H1 (cell line): ENCODE data around the gene POLE4. TPM values are rescaled to one million over a fixed set of nuclear protein-coding genes. Genes with fewer than 3 reads are reported as not detected.

ENCODE experiments used
- CTCF ChIA-PET: fragments of 300-600 bp; sonication (Branson Sonifier 250); formaldehyde crosslinking; loops from one replicate; lab custom pipeline; 2021; ENCODE audit not compliant: partially characterized antibody; lab: Charles Lee
- POLR2A ChIA-PET: fragments of 300-600 bp; sonication (Branson Sonifier 250); formaldehyde crosslinking; loops from one replicate; lab custom pipeline; 2021; ENCODE audit warnings: inconsistent platforms; ENCODE audit not compliant: partially characterized antibody; lab: Charles Lee
- DNase-seq, 2 experiments: peaks; one replicate each; pipeline versions ENCODE4 v3.0.0 to v3.0.0-alpha.2; 2010 to 2022; ENCODE audit warnings: low spot score in 2 of 2, low read depth in 1 of 2, mixed read lengths in 1 of 2
- FAIRE-seq: peaks from 2 replicates; lab custom pipeline; 2011; peaks lifted over from hg19 to GRCh38; lab: Jason Lieb, UNC
- H2AFZ ChIP-seq: 2 replicates; pipeline ENCODE4 v1.8.1; 2012; ENCODE audit warnings: low read length, inconsistent platforms
- H2AK5ac ChIP-seq: 2 replicates; pipeline ENCODE4 v1.6.1; 2013; ENCODE audit warnings: low read depth, low read length
- H2BK120ac ChIP-seq: replicated peaks from 2 replicates; pipeline ENCODE3; 2013; ENCODE audit warnings: low read depth, low read length, inconsistent platforms
- H2BK12ac ChIP-seq: 2 replicates; pipeline ENCODE4 v1.6.1; 2013; ENCODE audit warnings: low read depth, low read length
- H2BK15ac ChIP-seq: 2 replicates; pipeline ENCODE4 v1.6.1; 2013; ENCODE audit warnings: low read length
- H2BK20ac ChIP-seq: 2 replicates; pipeline ENCODE4 v1.6.1; 2013; ENCODE audit warnings: low read length
- H2BK5ac ChIP-seq: 2 replicates; pipeline ENCODE4 v1.6.1; 2013; ENCODE audit warnings: low read depth, low read length
- H3K14ac ChIP-seq: 2 replicates; pipeline ENCODE4 v1.6.1; 2013; ENCODE audit warnings: inconsistent platforms; ENCODE audit not compliant: insufficient read length
- H3K18ac ChIP-seq: 2 replicates; pipeline ENCODE4 v1.6.1; 2013; ENCODE audit warnings: low read length; ENCODE audit errors: extremely low read depth
- H3K23ac ChIP-seq: 2 replicates; pipeline ENCODE4 v1.6.1; 2013; ENCODE audit warnings: inconsistent platforms; ENCODE audit not compliant: insufficient read length
- H3K23me2 ChIP-seq: 2 replicates; pipeline ENCODE4 v1.6.1; 2013; ENCODE audit warnings: low read depth, low read length
- H3K27ac ChIP-seq: 2 replicates; pipeline ENCODE4 v1.6.1; 2011; ENCODE audit warnings: low read depth, low read length, inconsistent platforms
- H3K27me3 ChIP-seq, 4 experiments: replicated peaks in 1 of 4; 1 replicate in 1 of 4; 2 replicates in 3 of 4; pipeline versions ENCODE4 v1.6.1 to v1.8.1; 2011 to 2013; ENCODE audit warnings: low read length in 3 of 4, mild to moderate bottlenecking in 3 of 4, inconsistent platforms in 2 of 4, mixed read lengths in 2 of 4, moderate library complexity in 1 of 4; ENCODE audit not compliant: control insufficient read depth in 3 of 4, insufficient read depth in 3 of 4; ENCODE audit errors: extremely low read depth in 1 of 4
- H3K36me3 ChIP-seq, 4 experiments: 2 replicates each; pipeline versions ENCODE4 v1.6.1 to v1.8.1; 2011 to 2013; ENCODE audit warnings: mild to moderate bottlenecking in 4 of 4, low read length in 3 of 4, moderate library complexity in 2 of 4, control low read depth in 1 of 4, inconsistent platforms in 1 of 4; ENCODE audit not compliant: insufficient read depth in 4 of 4, control insufficient read depth in 2 of 4
- H3K4ac ChIP-seq: replicated peaks from 2 replicates; pipeline ENCODE3; 2013; ENCODE audit warnings: low read length, low read depth, mixed read lengths, inconsistent platforms; ENCODE audit not compliant: insufficient read length
- H3K4me1 ChIP-seq, 4 experiments: replicated peaks in 1 of 4; 1 replicate in 1 of 4; 2 replicates in 3 of 4; pipeline versions ENCODE4 v1.6.1 to v1.8.1; 2011 to 2013; ENCODE audit warnings: low read length in 3 of 4, inconsistent platforms in 2 of 4, mixed read lengths in 1 of 4; ENCODE audit not compliant: insufficient read depth in 4 of 4, control insufficient read depth in 3 of 4
- H3K4me2 ChIP-seq, 2 experiments: 2 replicates each; pipeline versions ENCODE4 v1.6.1 to v1.8.1; 2011 to 2013; ENCODE audit warnings: low read depth in 2 of 2, low read length in 2 of 2, control low read depth in 1 of 2, inconsistent platforms in 1 of 2, mild to moderate bottlenecking in 1 of 2; ENCODE audit not compliant: insufficient read depth in 1 of 2
- H3K4me3 ChIP-seq, 4 experiments: fragments of 200-600, 300-600 bp in 1 of 4; sonication (generic), shearing (Covaris generic), sonication (Bioruptor Twin) in 1 of 4; 2 replicates each; pipeline versions ENCODE4 v1.5.1 to v1.8.1; 2011 to 2016; ENCODE audit warnings: low read length in 4 of 4, low read depth in 3 of 4, control low read depth in 2 of 4, inconsistent platforms in 2 of 4, mild to moderate bottlenecking in 2 of 4, mixed read lengths in 1 of 4, moderate library complexity in 1 of 4; ENCODE audit not compliant: insufficient read depth in 2 of 4; ENCODE audit errors: extremely low read depth in 1 of 4
- H3K56ac ChIP-seq: replicated peaks from 2 replicates; pipeline ENCODE3; 2013; ENCODE audit warnings: low read depth, mild to moderate bottlenecking, mixed read lengths, low read length, inconsistent platforms; ENCODE audit not compliant: insufficient read length
- H3K79me1 ChIP-seq: 2 replicates; pipeline ENCODE4 v1.6.1; 2013; ENCODE audit warnings: low read depth, low read length, control low read depth
- H3K79me2 ChIP-seq, 2 experiments: 2 replicates each; pipeline versions ENCODE4 v1.6.1 to v1.8.1; 2012 to 2013; ENCODE audit warnings: low read length in 2 of 2, mild to moderate bottlenecking in 2 of 2, inconsistent platforms in 1 of 2; ENCODE audit not compliant: insufficient read depth in 2 of 2, control insufficient read depth in 1 of 2
- H3K9ac ChIP-seq, 4 experiments: replicated peaks in 1 of 4; 1 replicate in 1 of 4; 2 replicates in 3 of 4; pipeline versions ENCODE4 v1.6.1 to v1.8.1; 2011 to 2013; ENCODE audit warnings: low read depth in 3 of 4, low read length in 3 of 4, control low read depth in 2 of 4, mild to moderate bottlenecking in 2 of 4, moderate library complexity in 2 of 4, inconsistent platforms in 1 of 4; ENCODE audit errors: extremely low read depth in 1 of 4
- H3K9me3 ChIP-seq, 2 experiments: 2 replicates each; pipeline versions ENCODE4 v1.6.1 to v1.8.1; 2012 to 2013; ENCODE audit warnings: mild to moderate bottlenecking in 2 of 2, moderate library complexity in 2 of 2, control low read depth in 1 of 2, inconsistent platforms in 1 of 2, low read depth in 1 of 2, low read length in 1 of 2, mixed read lengths in 1 of 2; ENCODE audit not compliant: insufficient read depth in 2 of 2
- H4K20me1 ChIP-seq, 2 experiments: replicated peaks in 1 of 2; 2 replicates each; pipeline versions ENCODE3 to v1.8.1; 2011 to 2013; ENCODE audit warnings: inconsistent platforms in 2 of 2, low read length in 2 of 2, mild to moderate bottlenecking in 1 of 2; ENCODE audit not compliant: insufficient read depth in 2 of 2, control insufficient read depth in 1 of 2
- H4K5ac ChIP-seq: 2 replicates; pipeline ENCODE4 v1.6.1; 2013; ENCODE audit warnings: low read length, low read depth, mixed read lengths, inconsistent platforms; ENCODE audit not compliant: insufficient read length
- H4K8ac ChIP-seq: 2 replicates; pipeline ENCODE4 v1.8.0; 2013; ENCODE audit warnings: mild to moderate bottlenecking, moderate library complexity, low read length, inconsistent platforms; ENCODE audit not compliant: insufficient read depth; ENCODE audit errors: extremely low read depth
- H4K91ac ChIP-seq: replicated peaks from 2 replicates; pipeline ENCODE3; 2013; ENCODE audit warnings: low read length, mixed read lengths, inconsistent platforms; ENCODE audit not compliant: insufficient read length
- BRCA1 ChIP-seq: IDR thresholded peaks from 2 replicates; pipeline ENCODE4 v1.6.1; 2012; ENCODE audit warnings: low read depth, low read length, improper control_type of control experiment
- CHD1 ChIP-seq: IDR thresholded peaks from 2 replicates; pipeline ENCODE4 v1.6.1; 2012; ENCODE audit warnings: low read depth, low read length, improper control_type of control experiment
- EP300 ChIP-seq, 2 experiments: IDR thresholded peaks; 1 replicate in 1 of 2; 2 replicates in 1 of 2; pipeline ENCODE4 v1.6.1; 2011 to 2012; ENCODE audit warnings: low read depth in 2 of 2, low read length in 2 of 2, mild to moderate bottlenecking in 2 of 2, borderline replicate concordance in 1 of 2, inconsistent platforms in 1 of 2, moderate library complexity in 1 of 2
- MAFK ChIP-seq: IDR thresholded peaks from 2 replicates; pipeline ENCODE4 v1.6.1; 2012; ENCODE audit warnings: low read depth, mild to moderate bottlenecking, improper control_type of control experiment, low read length
- SAP30 ChIP-seq: fragments of 300-600 bp; sonication (generic); IDR thresholded peaks from 2 replicates; pipeline ENCODE4 v1.7.1; 2012; ENCODE audit warnings: low read length, moderate library complexity, mild to moderate bottlenecking, inconsistent platforms; ENCODE audit not compliant: insufficient read depth, insufficient replicate concordance
- SP1 ChIP-seq: IDR thresholded peaks from 2 replicates; pipeline ENCODE4 v1.6.1; 2011; ENCODE audit warnings: low read depth, low read length
- USF2 ChIP-seq: IDR thresholded peaks from 2 replicates; pipeline ENCODE4 v1.6.1; 2011; ENCODE audit warnings: low read length, improper control_type of control experiment
- WGBS, 2 experiments: shearing (Covaris generic) in 1 of 2; methylation state at CpG; one replicate each; pipeline versions ENCODE4 v1.1.6 to v1.1.7; 2013 to 2015; ENCODE audit warnings: low lambda C conversion rate in 2 of 2, mixed read lengths in 2 of 2, inconsistent platforms in 1 of 2, low coverage in 1 of 2, missing lambda C conversion rate in 1 of 2; ENCODE audit not compliant: insufficient replicate concordance in 2 of 2, insufficient coverage in 1 of 2, insufficient read length in 1 of 2; ENCODE audit errors: extremely low coverage in 1 of 2, missing lambda C conversion rate in 1 of 2; 5-methylcytosine and 5-hydroxymethylcytosine counted together
- polyA plus RNA-seq, 7 experiments: library from polyadenylated mRNA; depleted of rRNA in 3 of 7; stranded (reverse) in 5 of 7; unstranded in 2 of 7; fragments of >200 nt in 5 of 7; fragments of 200-250 nt in 2 of 7; gene quantifications; 1 replicate in 5 of 7; 2 replicates in 1 of 7; 4 replicates in 1 of 7; pipeline versions ENCODE4 v1.2.1 to v1.2.3, GENCODE V29; 2011 to 2013; ENCODE audit warnings: missing spikeins in 2 of 7, mixed read lengths in 2 of 7
- total RNA-seq: library from RNA; stranded (reverse); fragmentation: NEBNext Ultra II Directional; extraction: Animal tissue kit (Norgen Biotek cat#: 25700); gene quantifications from 2 replicates; pipeline ENCODE4 v1.2.1, GENCODE V29; 2021

Gene POLE4
- total and polyA plus RNA-seq, 2 of the 8 experiments (the other 6 are each of a cell fraction or from before 2014, with no cell fraction given), result 16.7 to 44.7 TPM

- Histone ChIP-seq H2BK15ac (no peak overlapping the region), H4K91ac (no peak overlapping the region), H3K79me1 (no peaks in the 10 kb centered on the region), H2BK12ac (no peak overlapping the region), H3K4me1 (no peaks in the 10 kb centered on the region), H3K23me2 (no peaks in the 10 kb centered on the region), H3K27ac (no peak overlapping the region), H3K9me3 (no peaks in the 10 kb centered on the region), H4K5ac (no peak overlapping the region), H3K4me2 (no peak overlapping the region), H4K20me1 (no peaks in the 10 kb centered on the region), H2AFZ (no peak overlapping the region), H3K79me2 (no peaks in the 10 kb centered on the region), H3K9ac (no peak overlapping the region), H3K56ac (no peak overlapping the region), H3K4ac (no peak overlapping the region), H3K18ac (no peak overlapping the region), H4K8ac (no peak overlapping the region), H2AK5ac (no peak overlapping the region), H2BK5ac (no peak overlapping the region), H2BK120ac (no peak overlapping the region), H3K14ac (no peak overlapping the region), H3K4me3 (no peak overlapping the region), H3K36me3 (no peaks in the 10 kb centered on the region), H3K23ac (no peak overlapping the region), H3K27me3 (no peaks in the 10 kb centered on the region), H2BK20ac (no peak overlapping the region)
- POLR2A ChIA-PET, result no interaction called here
- 89% methylated on average over 4 of the region's 4 CpGs; no CpG with 5 or more reads in 1 of the 2 experiments for WGBS, 2 experiments
- no peak for DNase-seq
- CTCF ChIA-PET, result interaction anchor here (0.8 kb wide), 1 partner anchor 41 kb away, joined by 3 read pairs; no protein-coding TSS in a partner anchor
- no peak for FAIRE-seq
- TF ChIP-seq CHD1 (no peak), USF2 (no peak), BRCA1 (no peak), EP300 (IDR thresholded peaks at IDR 0.05; ENCODE audit: borderline replicate concordance in 1 of 2, low read depth in 2 of 2, low read length in 2 of 2) (no peak), SP1 (no peak), MAFK (no peak), SAP30 (no peak)
Measured at GRCh38 chr2:74938264-74938663, 20.2 kb upstream of the POLE4 start.
